Osteoblast (primary cell): ENCODE results near the gene USF1. TPM values are rescaled to one million over a fixed set of nuclear protein-coding genes. Genes with fewer than 3 reads are reported as not detected.

Experiments used
- DNase-seq: peaks from one replicate; pipeline ENCODE4 v3.0.0; 2011; ENCODE audit warnings: low spot score, mixed read lengths; ENCODE audit not compliant: insufficient read length; ENCODE audit errors: missing footprints
- H2AFZ ChIP-seq: 2 replicates; pipeline ENCODE4 v1.6.0; 2011; ENCODE audit warnings: mild to moderate bottlenecking, low read length
- H3K27ac ChIP-seq: 2 replicates; pipeline ENCODE4 v1.5.1; 2011; ENCODE audit warnings: mild to moderate bottlenecking, low read depth, low read length, moderate library complexity
- H3K27me3 ChIP-seq: 2 replicates; pipeline ENCODE4 v1.6.0; 2012; ENCODE audit warnings: mild to moderate bottlenecking, control low read depth, inconsistent platforms, low read length, moderate library complexity; ENCODE audit not compliant: insufficient read depth
- H3K36me3 ChIP-seq: 2 replicates; pipeline ENCODE4 v1.5.1; 2011; ENCODE audit warnings: mild to moderate bottlenecking, low read length, control low read depth, moderate library complexity; ENCODE audit not compliant: insufficient read depth
- H3K4me1 ChIP-seq: 2 replicates; pipeline ENCODE4 v1.5.1; 2011; ENCODE audit warnings: mild to moderate bottlenecking, low read length, control low read depth, moderate library complexity; ENCODE audit not compliant: insufficient read depth
- H3K4me2 ChIP-seq: 2 replicates; pipeline ENCODE4 v1.6.0; 2011; ENCODE audit warnings: mild to moderate bottlenecking, low read length; ENCODE audit not compliant: insufficient read depth
- H3K4me3 ChIP-seq: fragments of 200-600 bp; sonication (generic); 3 replicates; pipeline ENCODE4 v1.5.1; 2012; ENCODE audit warnings: mild to moderate bottlenecking, low read length, inconsistent platforms; ENCODE audit not compliant: insufficient read depth
- H3K79me2 ChIP-seq: 2 replicates; pipeline ENCODE4 v1.6.0; 2012; ENCODE audit warnings: mild to moderate bottlenecking, low read length, control low read depth, inconsistent platforms; ENCODE audit not compliant: insufficient read depth
- H3K9me3 ChIP-seq: 2 replicates; pipeline ENCODE4 v1.5.1; 2011; ENCODE audit warnings: low read depth, low read length, control low read depth
- H4K20me1 ChIP-seq: 2 replicates; pipeline ENCODE4 v1.6.0; 2012; ENCODE audit warnings: mild to moderate bottlenecking, low read length, control low read depth; ENCODE audit not compliant: insufficient read depth
- CTCF ChIP-seq: IDR thresholded peaks from 2 replicates; pipeline ENCODE4 v1.5.1; 2011; ENCODE audit warnings: mild to moderate bottlenecking, low read depth, low read length, moderate library complexity; ENCODE audit errors: extremely low read depth
- total RNA-seq: library from RNA; depleted of rRNA; stranded (reverse); fragments of >200 nt; gene quantifications from 2 replicates; pipeline ENCODE4 v1.2.3, GENCODE V29; 2012

Gene USF1
- total RNA-seq, 1 donor: 47.4 TPM

- TF ChIP-seq CTCF: no peak
- H2AFZ ChIP-seq: no peak overlapping the region
- no peak overlapping the region for H3K4me2 ChIP-seq
- H3K4me1 ChIP-seq: no peaks in the 10 kb centered on the region
- H3K9me3 ChIP-seq: no peaks in the 10 kb centered on the region
- no peak overlapping the region for H3K27ac ChIP-seq
- no peaks in the 10 kb centered on the region for H3K79me2 ChIP-seq
- H3K36me3 ChIP-seq: no peaks in the 10 kb centered on the region
- peak; percentile 15 for DNase-seq
- peaks cover 8% of the 10 kb centered on the region for H3K27me3 ChIP-seq
- no peaks in the 10 kb centered on the region for H4K20me1 ChIP-seq
- H3K4me3 ChIP-seq: no peak overlapping the region
Observed at GRCh38 chr1:161059293-161059692, 13.5 kb upstream of the USF1 start.

DNA sequence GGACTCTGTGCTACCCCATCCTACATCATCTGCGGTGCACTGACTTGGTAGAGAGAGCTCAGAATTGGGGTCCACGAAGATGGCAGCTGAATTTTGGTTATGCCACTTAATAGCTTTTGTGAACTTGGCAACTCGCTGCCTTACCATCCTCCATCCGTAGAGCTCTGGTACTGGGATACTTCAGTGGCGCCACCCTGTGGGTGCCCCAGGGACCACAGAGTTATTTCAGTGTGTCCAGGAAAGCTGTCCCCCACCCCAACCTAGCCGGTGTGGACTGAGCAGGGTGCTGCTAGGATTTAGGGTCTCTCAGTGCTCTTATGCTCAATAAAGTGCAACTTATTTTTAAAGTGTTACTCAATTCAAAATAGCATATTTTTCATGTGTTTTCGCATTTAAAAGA, 9.0 kb upstream of the USF1 start:
- Histone ChIP-seq H3K27ac (no peak overlapping the region), H3K9me3 (no peaks in the 10 kb centered on the region), H2AFZ (no peak overlapping the region), H3K27me3 (no peaks in the 10 kb centered on the region), H4K20me1 (no peaks in the 10 kb centered on the region), H3K36me3 (no peaks in the 10 kb centered on the region), H3K4me2 (no peak overlapping the region), H3K4me3 (no peak overlapping the region), H3K79me2 (no peaks in the 10 kb centered on the region), H3K4me1 (no peaks in the 10 kb centered on the region)
- no peak for TF ChIP-seq CTCF
- DNase-seq: peak; percentile 75

GRCh38 chr1:161054232-161054631, 8.5 kb upstream of the USF1 start:
- H3K36me3 ChIP-seq: no peaks in the 10 kb centered on the region
- H3K4me1 ChIP-seq: no peaks in the 10 kb centered on the region
- H3K79me2 ChIP-seq: no peaks in the 10 kb centered on the region
- H4K20me1 ChIP-seq: no peaks in the 10 kb centered on the region
- H3K9me3 ChIP-seq: peaks cover 5% of the 10 kb centered on the region
- DNase-seq: peak; percentile 45
- H3K27me3 ChIP-seq: no peaks in the 10 kb centered on the region
- no peak overlapping the region for H3K4me3 ChIP-seq
- H3K4me2 ChIP-seq: no peak overlapping the region
- H3K27ac ChIP-seq: no peak overlapping the region
- no peak overlapping the region for H2AFZ ChIP-seq
- no peak for TF ChIP-seq CTCF

- no peaks in the 10 kb centered on the region for H3K4me1 ChIP-seq
- H3K36me3 ChIP-seq: no peaks in the 10 kb centered on the region
- no peaks in the 10 kb centered on the region for H4K20me1 ChIP-seq
- DNase-seq: peak; percentile 69
- TF ChIP-seq CTCF: no peak
- H3K79me2 ChIP-seq: no peaks in the 10 kb centered on the region
- H3K27ac ChIP-seq: no peak overlapping the region
- no peak overlapping the region for H3K4me3 ChIP-seq
- H2AFZ ChIP-seq: no peak overlapping the region
- no peaks in the 10 kb centered on the region for H3K27me3 ChIP-seq
- peaks cover 7% of the 10 kb centered on the region for H3K9me3 ChIP-seq
- H3K4me2 ChIP-seq: no peak overlapping the region
Observed at GRCh38 chr1:161052899-161053298, 7.1 kb upstream of the USF1 start.
